K562 (cell line): Measurements from ENCODE around the gene RPS8. TPM values are rescaled to one million over a fixed set of nuclear protein-coding genes. Genes with fewer than 3 reads are reported as not detected.

Source experiments
- ATAC-seq: fragments of 200-7000 bp; cut with Tn5 transposase; 3 replicates; pipeline ENCODE4 v1.9.1; 2020; ENCODE audit warnings: moderate library complexity
- BruUV-seq: library from RNA; stranded (reverse); fragments of 400-500 nt; replicated peaks from 2 replicates; lab custom pipeline; 2021; lab: Mats Ljungman, UMichigan
- CTCF ChIA-PET: fragments of 300-600 bp; formaldehyde crosslinking; extraction: SDS; loops from one replicate; lab custom pipeline; 2021; ENCODE audit warnings: low intra/inter-chr PET ratio; lab: Yijun Ruan, JAX
- POLR2A ChIA-PET: fragments of 300-600, 350-650 bp; sonication (Branson Sonifier 250); formaldehyde crosslinking; extraction: SDS; loops from one replicate; lab custom pipeline; 2021; ENCODE audit warnings: antibody characterized with exemption, inconsistent platforms; lab: Yijun Ruan, JAX
- DNase-seq, 4 experiments: peaks; one replicate each; pipeline versions ENCODE4 v3.0.0 to v3.0.0-alpha.2; 2011 to 2018; ENCODE audit warnings: low spot score in 3 of 4, mixed read lengths in 3 of 4; ENCODE audit errors: extremely low read depth in 1 of 4
- FAIRE-seq: peaks from 2 replicates; lab custom pipeline; 2011; peaks lifted over from hg19 to GRCh38; lab: Jason Lieb, UNC
- H2AFZ ChIP-seq: 2 replicates; pipeline ENCODE4 v1.6.0; 2011; ENCODE audit warnings: low read depth, low read length, control low read depth, inconsistent platforms
- H3K27ac ChIP-seq: fragments of 200-600 bp; 3 replicates; pipeline ENCODE4 v1.8.0; 2011; ENCODE audit warnings: low read depth, mild to moderate bottlenecking, control low read depth, inconsistent platforms, low read length, moderate library complexity, mixed read lengths; ENCODE audit errors: extremely low read depth
- H3K27me3 ChIP-seq, 2 experiments: fragments of 300-600 bp in 1 of 2; 2 replicates in 1 of 2; 3 replicates in 1 of 2; pipeline versions ENCODE4 v1.6.0 to v1.8.0; 2011; ENCODE audit warnings: inconsistent platforms in 2 of 2, low read length in 2 of 2, mild to moderate bottlenecking in 1 of 2, mixed read lengths in 1 of 2, moderate library complexity in 1 of 2; ENCODE audit not compliant: control insufficient read depth in 2 of 2, insufficient read depth in 2 of 2
- H3K36me3 ChIP-seq: fragments of 300-600 bp; 3 replicates; pipeline ENCODE4 v1.8.0; 2011; ENCODE audit warnings: mild to moderate bottlenecking, low read length, inconsistent platforms; ENCODE audit not compliant: control insufficient read depth, insufficient read depth
- H3K4me1 ChIP-seq, 2 experiments: fragments of 200-600 bp in 1 of 2; replicated peaks in 1 of 2; 2 replicates in 1 of 2; 3 replicates in 1 of 2; pipeline versions ENCODE4 v1.5.1 to v1.8.0; 2011; ENCODE audit warnings: inconsistent platforms in 2 of 2, low read length in 2 of 2, mild to moderate bottlenecking in 1 of 2, mixed read lengths in 1 of 2, moderate library complexity in 1 of 2; ENCODE audit not compliant: control insufficient read depth in 2 of 2, insufficient read depth in 2 of 2
- H3K4me2 ChIP-seq: 2 replicates; pipeline ENCODE4 v1.6.1; 2011; ENCODE audit warnings: low read length, control low read depth, inconsistent platforms, mixed read lengths; ENCODE audit not compliant: insufficient read depth
- H3K4me3 ChIP-seq: fragments of 200-600 bp; sonication (generic), shearing (Covaris generic); 2 replicates; pipeline ENCODE4 v1.5.1; 2016; ENCODE audit warnings: control low read depth, inconsistent platforms
- H3K79me2 ChIP-seq: fragments of 200-600 bp; 3 replicates; pipeline ENCODE4 v1.8.0; 2011; ENCODE audit warnings: low read length, inconsistent platforms; ENCODE audit not compliant: control insufficient read depth, insufficient read depth
- H3K9ac ChIP-seq, 2 experiments: 2 replicates each; pipeline versions ENCODE4 v1.6.0 to v1.6.1; 2011; ENCODE audit warnings: low read depth in 2 of 2, low read length in 2 of 2, control low read depth in 1 of 2, inconsistent platforms in 1 of 2, mild to moderate bottlenecking in 1 of 2, mixed read lengths in 1 of 2; ENCODE audit not compliant: insufficient read depth in 1 of 2
- H3K9me1 ChIP-seq: one replicate; pipeline ENCODE4 v1.6.0; 2011; ENCODE audit warnings: inconsistent platforms, mild to moderate bottlenecking, low read length, moderate library complexity; ENCODE audit not compliant: control insufficient read depth, insufficient read depth
- H3K9me3 ChIP-seq: replicated peaks from 2 replicates; pipeline ENCODE4 v1.5.1; 2011; ENCODE audit warnings: low read depth, low read length, inconsistent platforms; ENCODE audit not compliant: control insufficient read depth, insufficient read depth
- H4K20me1 ChIP-seq: replicated peaks from 2 replicates; pipeline ENCODE4 v1.6.1; 2011; ENCODE audit warnings: low read length, inconsistent platforms, mixed read lengths; ENCODE audit not compliant: control insufficient read depth, insufficient read depth
- EP400 ChIP-seq: fragments of 450-650 bp; IDR thresholded peaks from 2 replicates; pipeline ENCODE4 v1.6.1; 2017; ENCODE audit warnings: antibody characterized with exemption, mild to moderate bottlenecking, moderate library complexity
- TAL1 ChIP-seq: fragments of 450-650 bp; IDR thresholded peaks from 2 replicates; pipeline ENCODE4 v1.6.1; 2016; ENCODE audit warnings: mild to moderate bottlenecking
- ZNF583 ChIP-seq: fragments of 250-450 bp; sonication (Bioruptor Pico); IDR thresholded peaks from 2 replicates; pipeline ENCODE4 v1.4.0; 2020
- WGBS: fragments of 100-300 bp; shearing (Covaris generic); methylation state at CpG from one replicate; pipeline ENCODE4 v1.1.6; 2016; ENCODE audit warnings: low coverage, mixed read lengths; ENCODE audit not compliant: insufficient coverage; ENCODE audit errors: missing lambda C conversion rate; 5-methylcytosine and 5-hydroxymethylcytosine counted together
- in situ Hi-C: fragments of 300-500 bp; cut with MboI; formaldehyde crosslinking; loops from 4 replicates; pipeline ENCODE4 v1.15.0; 2018; ENCODE audit warnings: inconsistent platforms, mixed read lengths
- intact Hi-C: fragments of 100-400 bp; cut with micrococcal nuclease; formaldehyde crosslinking; loops from 2 replicates; pipeline ENCODE4 v1.14.2; 2022
- polyA plus RNA-seq, 8 experiments: library from polyadenylated mRNA; depleted of rRNA in 4 of 8; stranded (reverse) in 5 of 8; unstranded in 3 of 8; fragments of >200 nt; fragmentation: Nextera tagmentation in 2 of 8; fragmentation: Illumina TruSeq in 1 of 8; extraction: Ambion mirVana in 2 of 8; extraction: Trizol in 1 of 8; gene quantifications; 2 replicates each; pipeline versions ENCODE4 v1.2.1 to v1.2.3, GENCODE V29; 2011 to 2014; ENCODE audit warnings: inconsistent platforms in 1 of 8, missing spikeins in 1 of 8
- total RNA-seq, 7 experiments: library from RNA; depleted of rRNA in 6 of 7; stranded (reverse); fragments of >200 nt in 6 of 7; fragmentation: Illumina TruSeq in 2 of 7; extraction: Trizol in 2 of 7; gene quantifications; 2 replicates each; pipeline versions ENCODE4 v1.2.1 to v1.2.3, GENCODE V29; 2011 to 2021; ENCODE audit warnings: low replicate concordance in 1 of 7
- TF ChIP-seq, protein P1 (sequence below): fragments of 250-450 bp; sonication (Bioruptor Pico); IDR thresholded peaks from 2 replicates; pipeline ENCODE4 v1.8.0; 2022; ENCODE audit warnings: inconsistent platforms

Gene RPS8
- total and polyA plus RNA-seq, 9 of the 15 experiments (the other 6 are each of a cell fraction or from before 2014, with no cell fraction given), result 2,431 to 4,168 (median 3,109) TPM

- Histone ChIP-seq H3K9me1 (no peaks in the 10 kb centered on the region), H3K9me3 (no peaks in the 10 kb centered on the region), H3K4me2 (no peak overlapping the region), H4K20me1 (no peaks in the 10 kb centered on the region), H3K9ac (peak overlapping the region; percentile 57 to 98; a peak in 3 of 4 replicates), H3K27me3 (no peaks in the 10 kb centered on the region), H3K4me3 (no peak overlapping the region), H2AFZ (peak overlapping the region; percentile 54; the same call in 1 of the 2 replicates), H3K4me1 (peaks cover 13 to 31% of the 10 kb centered on the region in 2 experiments), H3K36me3 (no peaks in the 10 kb centered on the region), H3K27ac (0 out of 3 replicates have a peak overlapping the region, but pooled peaks have one; percentile 15), H3K79me2 (no peaks in the 10 kb centered on the region)
- no peak for FAIRE-seq
- no peak for DNase-seq
- ChIA-PET CTCF (no interaction called here), POLR2A (interaction anchor here (1.0 to 9.2 kb wide), 12 partner anchors 11 to 701 kb away, joined by 3 to 594 read pairs (median 12); partner anchors contain the start of genes BTBD19, DYNLT4, HECTD3 and PLK3)
- BruUV-seq, result no TSS peak
- ATAC-seq, result no peak
- 77% methylated on average over 9 of the region's 9 CpGs for WGBS
- TF ChIP-seq, protein P1, sequence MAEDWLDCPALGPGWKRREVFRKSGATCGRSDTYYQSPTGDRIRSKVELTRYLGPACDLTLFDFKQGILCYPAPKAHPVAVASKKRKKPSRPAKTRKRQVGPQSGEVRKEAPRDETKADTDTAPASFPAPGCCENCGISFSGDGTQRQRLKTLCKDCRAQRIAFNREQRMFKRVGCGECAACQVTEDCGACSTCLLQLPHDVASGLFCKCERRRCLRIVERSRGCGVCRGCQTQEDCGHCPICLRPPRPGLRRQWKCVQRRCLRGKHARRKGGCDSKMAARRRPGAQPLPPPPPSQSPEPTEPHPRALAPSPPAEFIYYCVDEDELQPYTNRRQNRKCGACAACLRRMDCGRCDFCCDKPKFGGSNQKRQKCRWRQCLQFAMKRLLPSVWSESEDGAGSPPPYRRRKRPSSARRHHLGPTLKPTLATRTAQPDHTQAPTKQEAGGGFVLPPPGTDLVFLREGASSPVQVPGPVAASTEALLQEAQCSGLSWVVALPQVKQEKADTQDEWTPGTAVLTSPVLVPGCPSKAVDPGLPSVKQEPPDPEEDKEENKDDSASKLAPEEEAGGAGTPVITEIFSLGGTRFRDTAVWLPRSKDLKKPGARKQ (CRISPR knock-in tag), result no peak
- TF ChIP-seq TAL1 (no peak), EP400 (no peak), ZNF583 (CRISPR knock-in tag) (0 out of 2 replicates have a peak, but pooled peaks have one; percentile 40)
- intact Hi-C loops (no loop called here), in situ Hi-C loops (loop anchor here (5.0 kb wide), 1 partner anchor 89 kb away; the partner anchor contains the start of gene RNU5D-1)
These were observed 45.9 kb downstream of the RPS8 start for GRCh38 chr1:44821240-44821715.
